IPS-18a (cell line): ENCODE results near the gene WIPF3.
"Not testable (repeated sequence)": the region's sequence is repeated elsewhere in the genome, so short reads cannot be mapped to it uniquely, and the experiment has no call there.

ENCODE experiments used
- H3K27ac ChIP-seq: one replicate; pipeline ENCODE4 v1.5.1; 2013; ENCODE audit warnings: low read length
- H3K27me3 ChIP-seq: one replicate; pipeline ENCODE4 v1.6.1; 2013; ENCODE audit warnings: mild to moderate bottlenecking, low read length; ENCODE audit not compliant: control insufficient read depth, insufficient read depth
- H3K36me3 ChIP-seq: one replicate; pipeline ENCODE4 v1.6.1; 2013; ENCODE audit warnings: low read depth, low read length; ENCODE audit not compliant: control insufficient read depth
- H3K4me1 ChIP-seq: one replicate; pipeline ENCODE4 v1.6.1; 2013; ENCODE audit warnings: low read depth, low read length; ENCODE audit not compliant: control insufficient read depth
- H3K4me3 ChIP-seq: one replicate; pipeline ENCODE4 v1.5.1; 2013; ENCODE audit warnings: low read length
- H3K9ac ChIP-seq: one replicate; pipeline ENCODE4 v1.6.1; 2013; ENCODE audit warnings: mild to moderate bottlenecking, low read length, moderate library complexity
- H3K9me3 ChIP-seq: one replicate; pipeline ENCODE4 v1.6.1; 2013; ENCODE audit warnings: low read depth, low read length; ENCODE audit not compliant: control insufficient read depth

WIPF3 gene

GRCh38 chr7:29948587-29948986 lies 142.3 kb downstream of the WIPF3 start:
- no peaks in the 10 kb centered on the region for H3K4me1 ChIP-seq
- H3K9me3 ChIP-seq = no peaks in the 10 kb centered on the region
- H3K9ac ChIP-seq = no peak overlapping the region
- H3K27ac ChIP-seq = no peak overlapping the region
- H3K4me3 ChIP-seq = no peak overlapping the region
- H3K27me3 ChIP-seq = no peaks in the 10 kb centered on the region
- peaks cover 19% of the 10 kb centered on the region for H3K36me3 ChIP-seq

- Histone ChIP-seq H3K9me3 (no peaks in the 10 kb centered on the region), H3K27me3 (no peaks in the 10 kb centered on the region), H3K27ac (no peak overlapping the region), H3K36me3 (peaks cover 13% of the 10 kb centered on the region), H3K4me1 (no peaks in the 10 kb centered on the region), H3K9ac (no peak overlapping the region), H3K4me3 (no peak overlapping the region)
These were observed 144.2 kb downstream of the WIPF3 start for GRCh38 chr7:29950480-29950879.

GRCh38 chr7:29951206-29951605 lies 144.9 kb downstream of the WIPF3 start:
- no peaks in the 10 kb centered on the region for H3K9me3 ChIP-seq
- H3K9ac ChIP-seq = no peak overlapping the region
- no peaks in the 10 kb centered on the region for H3K27me3 ChIP-seq
- H3K27ac ChIP-seq = no peak overlapping the region
- H3K4me3 ChIP-seq = no peak overlapping the region
- H3K4me1 ChIP-seq = peaks cover 3% of the 10 kb centered on the region
- H3K36me3 ChIP-seq = peaks cover 13% of the 10 kb centered on the region

GRCh38 chr7:29953726-29954347 lies 147.5 kb downstream of the WIPF3 start:
- Histone ChIP-seq H3K9ac (no peak overlapping the region), H3K4me3 (no peak overlapping the region), H3K27me3 (no peaks in the 10 kb centered on the region), H3K36me3 (peaks cover 13% of the 10 kb centered on the region), H3K9me3 (no peaks in the 10 kb centered on the region), H3K4me1 (peaks cover 11% of the 10 kb centered on the region), H3K27ac (no peak overlapping the region)

- H3K27me3 ChIP-seq = no peaks in the 10 kb centered on the region
- H3K9me3 ChIP-seq = no peaks in the 10 kb centered on the region
- no peak overlapping the region for H3K9ac ChIP-seq
- H3K36me3 ChIP-seq = peaks cover 13% of the 10 kb centered on the region
- no peak overlapping the region for H3K4me3 ChIP-seq
- peaks cover 13% of the 10 kb centered on the region for H3K4me1 ChIP-seq
- no peak overlapping the region for H3K27ac ChIP-seq
These were observed 148.9 kb downstream of the WIPF3 start for GRCh38 chr7:29955075-29955792.

GRCh38 chr7:29955799-29956486 lies 149.6 kb downstream of the WIPF3 start:
- Histone ChIP-seq H3K36me3 (peaks cover 13% of the 10 kb centered on the region), H3K27ac (no peak overlapping the region), H3K27me3 (no peaks in the 10 kb centered on the region), H3K9me3 (no peaks in the 10 kb centered on the region), H3K4me1 (peaks cover 13% of the 10 kb centered on the region), H3K9ac (no peak overlapping the region), H3K4me3 (no peak overlapping the region)

- H3K4me3 ChIP-seq = no peak overlapping the region
- peaks cover 13% of the 10 kb centered on the region for H3K36me3 ChIP-seq
- no peak overlapping the region for H3K9ac ChIP-seq
These were observed 150.2 kb downstream of the WIPF3 start for GRCh38 chr7:29956487-29956836.

GRCh38 chr7:29957521-29958310 lies 151.4 kb downstream of the WIPF3 start:
- no peak overlapping the region for H3K4me3 ChIP-seq
- no peak overlapping the region for H3K9ac ChIP-seq
- H3K9me3 ChIP-seq = no peaks in the 10 kb centered on the region
- no peaks in the 10 kb centered on the region for H3K27me3 ChIP-seq
- no peak overlapping the region for H3K27ac ChIP-seq
- H3K36me3 ChIP-seq = peaks cover 8% of the 10 kb centered on the region
- H3K4me1 ChIP-seq = peaks cover 13% of the 10 kb centered on the region

More at GRCh38 chr7:29956487-29956836, 150.2 kb downstream of the WIPF3 start:
- Histone ChIP-seq H3K4me1 (peaks cover 13% of the 10 kb centered on the region), H3K27ac (no peak overlapping the region), H3K9me3 (no peaks in the 10 kb centered on the region), H3K27me3 (no peaks in the 10 kb centered on the region)

GRCh38 chr7:29958667-29959358 lies 152.5 kb downstream of the WIPF3 start:
- Histone ChIP-seq H3K27me3 (no peaks in the 10 kb centered on the region), H3K4me1 (peaks cover 13% of the 10 kb centered on the region), H3K9ac (no peak overlapping the region), H3K4me3 (no peak overlapping the region), H3K27ac (no peak overlapping the region), H3K9me3 (no peaks in the 10 kb centered on the region), H3K36me3 (peaks cover 3% of the 10 kb centered on the region)

GRCh38 chr7:29961611-29962010 lies 155.3 kb downstream of the WIPF3 start:
- H3K4me3 ChIP-seq, H3K27ac ChIP-seq, H3K4me1 ChIP-seq, H3K36me3 ChIP-seq, H3K9ac ChIP-seq, H3K9me3 ChIP-seq, H3K27me3 ChIP-seq: not testable (repeated sequence)

- H3K9ac ChIP-seq = no peak overlapping the region
- H3K4me1 ChIP-seq = peaks cover 7% of the 10 kb centered on the region
- no peaks in the 10 kb centered on the region for H3K9me3 ChIP-seq
- no peaks in the 10 kb centered on the region for H3K36me3 ChIP-seq
- no peak overlapping the region for H3K4me3 ChIP-seq
- H3K27ac ChIP-seq = no peak overlapping the region
- no peaks in the 10 kb centered on the region for H3K27me3 ChIP-seq
These were observed 155.7 kb downstream of the WIPF3 start for GRCh38 chr7:29962035-29962434.
